Measurements from ENCODE around the gene PPP2R5A. TPM values are rescaled to one million over a fixed set of nuclear protein-coding genes. Genes with fewer than 3 reads are reported as not detected.

The PPP2R5A gene
- total RNA-seq, 1 experiment from 2014 or later = 22.0 TPM

DNA sequence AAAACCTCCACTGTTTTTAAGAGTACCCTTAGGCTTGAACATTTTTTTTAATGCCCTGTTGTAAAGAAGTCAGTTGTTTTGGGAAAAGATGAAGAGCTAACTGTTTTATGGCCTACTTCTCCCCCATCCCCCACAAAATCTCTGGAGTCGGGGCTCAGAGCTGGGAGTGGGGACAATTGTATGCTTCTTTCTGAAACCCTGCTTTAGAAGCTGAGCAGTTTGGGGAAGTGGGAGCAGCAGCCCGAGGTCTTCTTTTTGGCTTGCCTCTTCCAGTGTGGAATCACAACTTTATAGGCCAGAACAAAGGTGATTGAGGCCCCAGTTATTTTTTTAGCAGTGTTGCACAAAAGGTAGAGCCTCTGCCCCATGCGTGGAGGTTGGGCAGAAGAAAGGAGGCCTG, 25.2 kb downstream of the PPP2R5A start:
- no peak overlapping the region for H3K4me2 ChIP-seq (ENCODE audit: insufficient read depth, insufficient read length, low read length)
- no peak overlapping the region for H3K4me3 Mint-ChIP-seq
- no peak for DNase-seq
- H3K36me3 Mint-ChIP-seq (ENCODE audit: insufficient read depth in 1 of 3, low read depth in 3 of 3) = peaks cover 8 to 24% (median 9%) of the 10 kb centered on the region in 3 experiments
- H2BK20ac ChIP-seq (ENCODE audit: low read depth, low read length, poor library complexity, severe bottlenecking) = no peak overlapping the region
- no peaks in the 10 kb centered on the region for H3K79me1 ChIP-seq (ENCODE audit: insufficient read depth, low read depth, low read length, poor library complexity, severe bottlenecking)
- H3K4ac ChIP-seq (ENCODE audit: low read depth, low read length) = no peak overlapping the region
- peaks cover 2% of the 10 kb centered on the region in 2 experiments; a peak in 4 of 5 replicates for H3K9me3 Mint-ChIP-seq
- no peak overlapping the region for H3K9ac ChIP-seq (ENCODE audit: extremely low read depth, insufficient read length, low read length)
- no peak overlapping the region for H3K56ac ChIP-seq (ENCODE audit: insufficient read length, low read depth, low read length)
- no peaks in the 10 kb centered on the region for H3K27me3 Mint-ChIP-seq (ENCODE audit: low read depth)
- no peaks in the 10 kb centered on the region; the same call in 1 of the 2 replicates for H3K4me1 ChIP-seq (ENCODE audit: insufficient read depth, low read length)
- H3K23me2 ChIP-seq (ENCODE audit: insufficient read length, low read depth, low read length, poor library complexity, severe bottlenecking) = no peaks in the 10 kb centered on the region
- no peak overlapping the region for H2AK5ac ChIP-seq (ENCODE audit: insufficient read length, low read length)
- no peak overlapping the region for H4K8ac ChIP-seq (replicated peaks; ENCODE audit: insufficient read length, low read depth, low read length)
- no peak overlapping the region for H3K27ac ChIP-seq (ENCODE audit: insufficient read length, low read depth, low read length)
- H3K27me3 ChIP-seq (ENCODE audit: insufficient read depth, low read length) = no peaks in the 10 kb centered on the region
- no peak overlapping the region for H2BK120ac ChIP-seq (ENCODE audit: low read depth, low read length, poor library complexity, severe bottlenecking)
- H3K27ac Mint-ChIP-seq = peak overlapping the region; percentile 42 to 85 (median 76); a peak in 6 of 7 replicates
- H3T11ph ChIP-seq (ENCODE audit: low read length) = no peak overlapping the region
- no peak overlapping the region for H2AFZ ChIP-seq (ENCODE audit: low read length)
- no CpG with 5 or more reads among the region's 3 CpGs for WGBS (ENCODE audit: extremely low coverage, insufficient read length, low lambda C conversion rate)
- no peak overlapping the region for H2BK5ac ChIP-seq (ENCODE audit: insufficient read length, low read length)
- no peaks in the 10 kb centered on the region for H3K9me3 ChIP-seq (ENCODE audit: control insufficient read depth, low read depth, low read length)
- no peak overlapping the region for H3K14ac ChIP-seq (ENCODE audit: insufficient read depth, low read length)
- H3K4me1 Mint-ChIP-seq = peaks cover 29 to 31% of the 10 kb centered on the region in 2 experiments
- H4K20me1 ChIP-seq (ENCODE audit: control insufficient read depth, insufficient read depth, insufficient read length) = no peaks in the 10 kb centered on the region
- H4K91ac ChIP-seq (ENCODE audit: insufficient read length, low read depth, low read length) = no peak overlapping the region
- H4K5ac ChIP-seq (ENCODE audit: insufficient read length, low read depth, low read length) = no peak overlapping the region
- no peak overlapping the region for H3K18ac ChIP-seq (ENCODE audit: insufficient read length, low read depth, low read length)
- no peak overlapping the region for H2BK12ac ChIP-seq (ENCODE audit: insufficient read length, low read depth, low read length)
- H2BK15ac ChIP-seq (ENCODE audit: low read depth, low read length) = no peak overlapping the region
- no peak overlapping the region for H3K23ac ChIP-seq (ENCODE audit: insufficient read length, low read depth, low read length)
- peaks cover 1% of the 10 kb centered on the region; the same call in 1 of the 2 replicates for H3K79me2 ChIP-seq (ENCODE audit: insufficient read depth, low read length)
- TF ChIP-seq, protein P1, sequence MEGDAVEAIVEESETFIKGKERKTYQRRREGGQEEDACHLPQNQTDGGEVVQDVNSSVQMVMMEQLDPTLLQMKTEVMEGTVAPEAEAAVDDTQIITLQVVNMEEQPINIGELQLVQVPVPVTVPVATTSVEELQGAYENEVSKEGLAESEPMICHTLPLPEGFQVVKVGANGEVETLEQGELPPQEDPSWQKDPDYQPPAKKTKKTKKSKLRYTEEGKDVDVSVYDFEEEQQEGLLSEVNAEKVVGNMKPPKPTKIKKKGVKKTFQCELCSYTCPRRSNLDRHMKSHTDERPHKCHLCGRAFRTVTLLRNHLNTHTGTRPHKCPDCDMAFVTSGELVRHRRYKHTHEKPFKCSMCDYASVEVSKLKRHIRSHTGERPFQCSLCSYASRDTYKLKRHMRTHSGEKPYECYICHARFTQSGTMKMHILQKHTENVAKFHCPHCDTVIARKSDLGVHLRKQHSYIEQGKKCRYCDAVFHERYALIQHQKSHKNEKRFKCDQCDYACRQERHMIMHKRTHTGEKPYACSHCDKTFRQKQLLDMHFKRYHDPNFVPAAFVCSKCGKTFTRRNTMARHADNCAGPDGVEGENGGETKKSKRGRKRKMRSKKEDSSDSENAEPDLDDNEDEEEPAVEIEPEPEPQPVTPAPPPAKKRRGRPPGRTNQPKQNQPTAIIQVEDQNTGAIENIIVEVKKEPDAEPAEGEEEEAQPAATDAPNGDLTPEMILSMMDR (conservative IDR thresholded peaks at IDR 0.05) = no peak
